ENCODE results near the gene TPH1.

The TPH1 gene

GRCh38 chr11:18078909-18079308 is 32.8 kb upstream of the TPH1 start:
- Histone ChIP-seq H3K4me2 (ENCODE audit: low read length) (no peak overlapping the region), H3K9me3 (ENCODE audit: control insufficient read depth, insufficient read depth, low read length) (no peaks in the 10 kb centered on the region), H3K9me2 (replicated peaks; ENCODE audit: control insufficient read depth, low read length) (no peaks in the 10 kb centered on the region), H3K79me2 (ENCODE audit: control insufficient read depth, low read length) (no peaks in the 10 kb centered on the region), H3K27ac (ENCODE audit: low read depth, low read length) (no peak overlapping the region), H3K36me3 (ENCODE audit: control insufficient read depth, low read length) (peaks cover 53% of the 10 kb centered on the region), H3K4me3 (ENCODE audit: low read length) (no peak overlapping the region), H3F3A (ENCODE audit: control insufficient read depth, insufficient read depth) (no peaks in the 10 kb centered on the region; the same call in 1 of the 2 replicates), H3K27me3 (ENCODE audit: control insufficient read depth, low read length) (no peaks in the 10 kb centered on the region), H3K4me1 (ENCODE audit: control insufficient read depth, low read length) (no peaks in the 10 kb centered on the region), H4K20me1 (ENCODE audit: control insufficient read depth, insufficient read depth, low read depth, low read length) (no peaks in the 10 kb centered on the region)
- no peak for TF ChIP-seq EZH2phosphoT487 (IDR thresholded peaks at IDR 0.05; ENCODE audit: borderline replicate concordance, low read length)
- no peak for TF ChIP-seq CTCF (IDR thresholded peaks at IDR 0.05; ENCODE audit: low read depth, low read length, poor library complexity, severe bottlenecking)

GRCh38 chr11:18075444-18075843 is 29.4 kb upstream of the TPH1 start:
- no peak overlapping the region for H3K27ac ChIP-seq (ENCODE audit: low read depth, low read length)
- no peaks in the 10 kb centered on the region for H3K9me2 ChIP-seq (replicated peaks; ENCODE audit: control insufficient read depth, low read length)
- no peaks in the 10 kb centered on the region for H3K4me1 ChIP-seq (ENCODE audit: control insufficient read depth, low read length)
- H3K79me2 ChIP-seq (ENCODE audit: control insufficient read depth, low read length) = no peaks in the 10 kb centered on the region
- H3K4me2 ChIP-seq (ENCODE audit: low read length) = no peak overlapping the region
- no peaks in the 10 kb centered on the region for H4K20me1 ChIP-seq (ENCODE audit: control insufficient read depth, insufficient read depth, low read depth, low read length)
- H3K27me3 ChIP-seq (ENCODE audit: control insufficient read depth, low read length) = no peaks in the 10 kb centered on the region
- no peaks in the 10 kb centered on the region for H3K9me3 ChIP-seq (ENCODE audit: control insufficient read depth, insufficient read depth, low read length)
- peaks cover 24% of the 10 kb centered on the region for H3K36me3 ChIP-seq (ENCODE audit: control insufficient read depth, low read length)
- H3F3A ChIP-seq (ENCODE audit: control insufficient read depth, insufficient read depth) = no peaks in the 10 kb centered on the region; the same call in 1 of the 2 replicates
- H3K4me3 ChIP-seq (ENCODE audit: low read length) = no peak overlapping the region
- no peak for TF ChIP-seq CTCF (IDR thresholded peaks at IDR 0.05; ENCODE audit: low read depth, low read length, poor library complexity, severe bottlenecking)
- no peak for TF ChIP-seq EZH2phosphoT487 (IDR thresholded peaks at IDR 0.05; ENCODE audit: borderline replicate concordance, low read length)

- H3K27ac ChIP-seq (ENCODE audit: low read depth, low read length) = no peak overlapping the region
- H3K79me2 ChIP-seq (ENCODE audit: control insufficient read depth, low read length) = no peaks in the 10 kb centered on the region
- H3K9me3 ChIP-seq (ENCODE audit: control insufficient read depth, insufficient read depth, low read length) = no peaks in the 10 kb centered on the region
- peaks cover 4% of the 10 kb centered on the region; the same call in 1 of the 2 replicates for H3K36me3 ChIP-seq (ENCODE audit: control insufficient read depth, low read length)
- no peaks in the 10 kb centered on the region for H3K4me1 ChIP-seq (ENCODE audit: control insufficient read depth, low read length)
- no peak overlapping the region for H3K4me3 ChIP-seq (ENCODE audit: low read length)
- TF ChIP-seq EZH2phosphoT487 (IDR thresholded peaks at IDR 0.05; ENCODE audit: borderline replicate concordance, low read length) = no peak
- no peak for TF ChIP-seq CTCF (IDR thresholded peaks at IDR 0.05; ENCODE audit: low read depth, low read length, poor library complexity, severe bottlenecking)
- H3K27me3 ChIP-seq (ENCODE audit: control insufficient read depth, low read length) = no peaks in the 10 kb centered on the region
- H3K4me2 ChIP-seq (ENCODE audit: low read length) = no peak overlapping the region
- H3K9me2 ChIP-seq (replicated peaks; ENCODE audit: control insufficient read depth, low read length) = no peaks in the 10 kb centered on the region
- no peaks in the 10 kb centered on the region for H4K20me1 ChIP-seq (ENCODE audit: control insufficient read depth, insufficient read depth, low read depth, low read length)
- H3F3A ChIP-seq (ENCODE audit: control insufficient read depth, insufficient read depth) = no peaks in the 10 kb centered on the region
These were observed 25.1 kb upstream of the TPH1 start for GRCh38 chr11:18071098-18071705.

All from DOHH2 (cell line).